Measurements from ENCODE around the gene PLXNA2. TPM values are rescaled to one million over a fixed set of nuclear protein-coding genes. Genes with fewer than 3 reads are reported as not detected.

PLXNA2 gene
- total and polyA plus RNA-seq, 2 donors (not counting 3 experiments of a cell fraction or from before 2014, with no cell fraction given), result 42.6 to 229 TPM

GRCh38 chr1:207984831-207985572 is 259.2 kb downstream of the PLXNA2 start:
- Histone ChIP-seq H3K4me2 (ENCODE audit: insufficient read depth, low read length) (no peak overlapping the region), H2AFZ (ENCODE audit: low read depth, low read length) (no peak overlapping the region), H3K79me2 (ENCODE audit: control insufficient read depth, insufficient read depth, low read length) (no peaks in the 10 kb centered on the region), H3K9ac (replicated peaks; ENCODE audit: extremely low read depth, insufficient read depth, low read length) (no peak overlapping the region), H3K27me3 (ENCODE audit: control insufficient read depth in 2 of 2, insufficient read depth in 2 of 2, low read length in 2 of 2) (peaks cover 29 to 34% of the 10 kb centered on the region in 2 experiments), H4K20me1 (replicated peaks; ENCODE audit: control insufficient read depth, extremely low read depth, insufficient read depth, low read length) (no peaks in the 10 kb centered on the region), H3K4me3 (replicated peaks in 1 of 3; ENCODE audit: insufficient read depth in 1 of 3, low read depth in 1 of 3, low read length in 3 of 3) (no peak overlapping the region), H3K4me1 (ENCODE audit: control insufficient read depth, extremely low read depth, insufficient read depth, low read length) (no peaks in the 10 kb centered on the region), H3K36me3 (ENCODE audit: control insufficient read depth in 2 of 2, extremely low read depth in 1 of 2, insufficient read depth in 2 of 2, low read length in 2 of 2) (no peaks in the 10 kb centered on the region), H3K9me1 (replicated peaks; ENCODE audit: control insufficient read depth, extremely low read depth, insufficient read depth, low read length) (no peaks in the 10 kb centered on the region), H3K9me3 (replicated peaks; ENCODE audit: control insufficient read depth, insufficient read depth, low read length) (no peaks in the 10 kb centered on the region), H3K27ac (ENCODE audit: insufficient read depth, low read depth, low read length) (no peak overlapping the region)
- ChIA-PET POLR2A (no interaction called here), CTCF (interaction anchor here (0.6 to 2.4 kb wide), 3 partner anchors 12 to 909 kb away, joined by 3 to 13 read pairs (median 4); no protein-coding TSS in a partner anchor)
- no peak for FAIRE-seq
- dilution Hi-C loops (cut with MboI; ENCODE audit: extremely low pct_ligation_motif_present, low sequenced_read_pairs), result no loop called here
- no TSS peak for BruUV-seq (replicated peaks)
- DNase-seq (ENCODE audit: low read depth, low spot score), result no peak
- no peak for TF ChIP-seq POLR2A (IDR thresholded peaks at IDR 0.05; ENCODE audit: low read depth, low read length)
- TF ChIP-seq JUN (IDR thresholded peaks at IDR 0.05; ENCODE audit: borderline replicate concordance, insufficient read depth, insufficient read length, low read depth), result no peak
- no peak for TF ChIP-seq FOS (IDR thresholded peaks at IDR 0.05; ENCODE audit: borderline replicate concordance, insufficient read depth, low read length)
- TF ChIP-seq GATA2 (IDR thresholded peaks at IDR 0.05; ENCODE audit: insufficient read depth, insufficient read length, low read depth, low read length), result no peak
- no peak for TF ChIP-seq EZH2 (IDR thresholded peaks at IDR 0.05; ENCODE audit: borderline replicate concordance, low read depth, low read length, severe bottlenecking)
- no peak for TF ChIP-seq POLR2AphosphoS5 (IDR thresholded peaks at IDR 0.05; ENCODE audit: insufficient read depth, low read depth, low read length)
- no peak for TF ChIP-seq MYC (IDR thresholded peaks at IDR 0.05; ENCODE audit: low read depth, low read length)
- no peak for TF ChIP-seq CTCF (IDR thresholded peaks at IDR 0.05; ENCODE audit: extremely low read depth in 1 of 2, insufficient read depth in 1 of 2, low read depth in 1 of 2, low read length in 2 of 2)
- TF ChIP-seq, protein P1, sequence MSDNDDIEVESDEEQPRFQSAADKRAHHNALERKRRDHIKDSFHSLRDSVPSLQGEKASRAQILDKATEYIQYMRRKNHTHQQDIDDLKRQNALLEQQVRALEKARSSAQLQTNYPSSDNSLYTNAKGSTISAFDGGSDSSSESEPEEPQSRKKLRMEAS (IDR thresholded peaks at IDR 0.05; ENCODE audit: insufficient read depth, insufficient read length), result no peak
- intact Hi-C loops (cut with micrococcal nuclease), result loop anchor here (5.0 kb wide), 1 partner anchor 158 kb away; no protein-coding TSS in a partner anchor
